Spleen (tissue), 3 donors: ENCODE results near the gene MYEOV.

Experiments
- POLR2A ChIP-seq, 3 donors: fragments of 450-650 bp; IDR thresholded peaks; one replicate each; pipeline ENCODE4 v1.5.1; 2017; ENCODE audit warnings: antibody characterized with exemption in 3 of 3, mild to moderate bottlenecking in 1 of 3
- POLR2AphosphoS5 ChIP-seq, 3 donors: sonication (generic); formaldehyde crosslinking; IDR thresholded peaks; one replicate each; pipeline ENCODE4 v1.5.1; 2017; ENCODE audit warnings: antibody characterized with exemption in 3 of 3

GRCh38 chr11:69333879-69334278 is 39.9 kb downstream of the MYEOV start:
- TF ChIP-seq POLR2A (IDR thresholded peaks at IDR 0.05) (no peak), POLR2AphosphoS5 (IDR thresholded peaks at IDR 0.05) (no peak)
